GM13977 (cell line): ENCODE measurements around the gene RAPGEF1.
A peak's percentile ranks its signal among the peaks of the same experiment; 100 is the strongest.
"Not testable (repeated sequence)": the region's sequence is repeated elsewhere in the genome, so short reads cannot be mapped to it uniquely, and the experiment has no call there.

Source experiments
- DNase-seq: peaks from one replicate; pipeline ENCODE4 v3.0.0; 2012; ENCODE audit warnings: low spot score
- in situ Hi-C: fragments of 300-500 bp; cut with MboI; formaldehyde crosslinking; loops from one replicate; pipeline ENCODE4 v1.12.0; 2022; ENCODE audit warnings: low sequenced_read_pairs, low pct_unique_long_range_greater_than_20kb, mixed read lengths, inconsistent platforms; ENCODE audit not compliant: unreplicated experiment
- TF ChIP-seq, protein P1 (sequence below): IDR thresholded peaks from 2 replicates; pipeline ENCODE4 v1.5.1; 2012; ENCODE audit warnings: mild to moderate bottlenecking, control low read depth; ENCODE audit not compliant: insufficient read depth; ENCODE audit errors: extremely low read depth, missing control alignments

The RAPGEF1 gene

GRCh38 chr9:131663288-131663687, 76.6 kb downstream of the RAPGEF1 start:
- DNase-seq, result no peak
- TF ChIP-seq, protein P1, sequence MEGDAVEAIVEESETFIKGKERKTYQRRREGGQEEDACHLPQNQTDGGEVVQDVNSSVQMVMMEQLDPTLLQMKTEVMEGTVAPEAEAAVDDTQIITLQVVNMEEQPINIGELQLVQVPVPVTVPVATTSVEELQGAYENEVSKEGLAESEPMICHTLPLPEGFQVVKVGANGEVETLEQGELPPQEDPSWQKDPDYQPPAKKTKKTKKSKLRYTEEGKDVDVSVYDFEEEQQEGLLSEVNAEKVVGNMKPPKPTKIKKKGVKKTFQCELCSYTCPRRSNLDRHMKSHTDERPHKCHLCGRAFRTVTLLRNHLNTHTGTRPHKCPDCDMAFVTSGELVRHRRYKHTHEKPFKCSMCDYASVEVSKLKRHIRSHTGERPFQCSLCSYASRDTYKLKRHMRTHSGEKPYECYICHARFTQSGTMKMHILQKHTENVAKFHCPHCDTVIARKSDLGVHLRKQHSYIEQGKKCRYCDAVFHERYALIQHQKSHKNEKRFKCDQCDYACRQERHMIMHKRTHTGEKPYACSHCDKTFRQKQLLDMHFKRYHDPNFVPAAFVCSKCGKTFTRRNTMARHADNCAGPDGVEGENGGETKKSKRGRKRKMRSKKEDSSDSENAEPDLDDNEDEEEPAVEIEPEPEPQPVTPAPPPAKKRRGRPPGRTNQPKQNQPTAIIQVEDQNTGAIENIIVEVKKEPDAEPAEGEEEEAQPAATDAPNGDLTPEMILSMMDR, result no peak
- in situ Hi-C loops, result no loop called here

DNA sequence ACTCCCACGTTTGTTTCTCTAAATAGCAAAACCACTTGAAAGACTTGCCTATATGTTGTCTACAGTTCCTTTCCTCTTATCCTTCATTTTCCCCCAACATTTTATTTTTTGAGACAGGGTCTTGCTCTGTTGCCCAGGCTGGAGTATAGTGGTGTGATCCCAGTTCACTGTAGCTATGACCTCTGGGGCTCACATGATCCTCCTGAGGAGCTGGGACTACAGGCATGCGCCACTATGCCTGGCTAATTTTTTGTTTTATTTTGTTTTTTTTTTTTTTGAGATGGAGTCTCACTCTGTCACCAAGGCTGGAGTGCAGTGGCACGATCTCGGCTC, 77.6 kb downstream of the RAPGEF1 start:
- in situ Hi-C loops, DNase-seq: not testable (repeated sequence)

- DNase-seq, result peak; percentile 58
- TF ChIP-seq, protein P1, result no peak
- in situ Hi-C loops, result no loop called here
Measured at GRCh38 chr9:131661568-131662288, 78.1 kb downstream of the RAPGEF1 start.

- TF ChIP-seq, protein P1, result no peak
- in situ Hi-C loops, result no loop called here
- no peak for DNase-seq
Measured at GRCh38 chr9:131660466-131661405, 79.1 kb downstream of the RAPGEF1 start.

- in situ Hi-C loops, result loop anchor here (10.0 kb wide), 1 partner anchor 76 kb away; no protein-coding TSS in a partner anchor
- no peak for DNase-seq
- TF ChIP-seq, protein P1, result no peak
Measured at GRCh38 chr9:131658377-131659129, 81.3 kb downstream of the RAPGEF1 start.

GRCh38 chr9:131657940-131658339, 81.9 kb downstream of the RAPGEF1 start:
- no peak for DNase-seq
- in situ Hi-C loops, result loop anchor here (10.0 kb wide), 1 partner anchor 77 kb away; no protein-coding TSS in a partner anchor
- TF ChIP-seq, protein P1, result no peak
